ENCODE data around the gene ACCS.

GRCh38 chr11:44033856-44034255, 32.2 kb upstream of the ACCS start:
- TF ChIP-seq POLR2AphosphoS5 (IDR thresholded peaks at IDR 0.05) = no peak
- no peak for TF ChIP-seq EP300 (IDR thresholded peaks at IDR 0.05)
